OCI-LY3 (cell line): ENCODE measurements around the gene ISLR2.
A peak's percentile ranks its signal among the peaks of the same experiment; 100 is the strongest.

ENCODE experiments used
- H2AFZ ChIP-seq: fragments of 200-600, 300-600 bp; shearing (Covaris generic); 2 replicates; pipeline ENCODE4 v1.6.0; 2014; ENCODE audit warnings: antibody characterized with exemption, low read depth, low read length
- H3K27ac ChIP-seq: fragments of 200-600, 300-600 bp; sonication (generic); 2 replicates; pipeline ENCODE4 v1.5.1; 2014; ENCODE audit warnings: mild to moderate bottlenecking, low read length, moderate library complexity, mixed read lengths
- H3K27me3 ChIP-seq: fragments of 200-600, 300-600 bp; sonication (generic); 2 replicates; pipeline ENCODE4 v1.6.1; 2014; ENCODE audit warnings: low read depth, low read length, mixed read lengths
- H3K36me3 ChIP-seq: fragments of 200-600, 300-600 bp; sonication (generic); replicated peaks from 2 replicates; pipeline ENCODE3; 2014; ENCODE audit warnings: low read depth, low read length, mixed read lengths
- H3K4me1 ChIP-seq: fragments of 300-600, 200-600 bp; sonication (generic); 2 replicates; pipeline ENCODE4 v1.6.1; 2014; ENCODE audit warnings: low read length, mixed read lengths
- H3K4me2 ChIP-seq: fragments of 200-600, 300-600 bp; sonication (generic); 2 replicates; pipeline ENCODE4 v1.6.1; 2014; ENCODE audit warnings: low read length, mixed read lengths
- H3K4me3 ChIP-seq: fragments of 300-600, 200-600 bp; sonication (generic); 2 replicates; pipeline ENCODE4 v1.5.1; 2014; ENCODE audit warnings: antibody characterized with exemption, mild to moderate bottlenecking, low read length, moderate library complexity
- H3K79me2 ChIP-seq: fragments of 300-600, 200-600 bp; shearing (Covaris generic); 2 replicates; pipeline ENCODE4 v1.6.1; 2014; ENCODE audit warnings: mild to moderate bottlenecking, low read length, mixed read lengths
- H3K9ac ChIP-seq: fragments of 300-600, 200-600 bp; shearing (Covaris generic); 2 replicates; pipeline ENCODE4 v1.6.0; 2014; ENCODE audit warnings: mild to moderate bottlenecking, low read length, moderate library complexity
- H3K9me3 ChIP-seq: fragments of 200-600, 300-600 bp; shearing (Covaris generic); 2 replicates; pipeline ENCODE4 v1.6.1; 2014; ENCODE audit warnings: low read length, mixed read lengths; ENCODE audit not compliant: insufficient read depth
- H4K20me1 ChIP-seq: fragments of 200-600, 300-600 bp; sonication (generic); 2 replicates; pipeline ENCODE4 v1.6.1; 2016; ENCODE audit warnings: low read length, mixed read lengths; ENCODE audit not compliant: insufficient read depth
- EZH2phosphoT487 ChIP-seq: fragments of 200-600 bp; shearing (Covaris generic); IDR thresholded peaks from 2 replicates; pipeline ENCODE4 v1.6.1; 2018; ENCODE audit warnings: antibody characterized with exemption, mixed run types, low read depth
- TF ChIP-seq, protein P1 (sequence below): fragments of 200-600, 300-600 bp; sonication (generic); IDR thresholded peaks from 2 replicates; pipeline ENCODE4 v1.5.1; 2014; ENCODE audit warnings: antibody characterized with exemption, low read length, low read depth

The ISLR2 gene

DNA sequence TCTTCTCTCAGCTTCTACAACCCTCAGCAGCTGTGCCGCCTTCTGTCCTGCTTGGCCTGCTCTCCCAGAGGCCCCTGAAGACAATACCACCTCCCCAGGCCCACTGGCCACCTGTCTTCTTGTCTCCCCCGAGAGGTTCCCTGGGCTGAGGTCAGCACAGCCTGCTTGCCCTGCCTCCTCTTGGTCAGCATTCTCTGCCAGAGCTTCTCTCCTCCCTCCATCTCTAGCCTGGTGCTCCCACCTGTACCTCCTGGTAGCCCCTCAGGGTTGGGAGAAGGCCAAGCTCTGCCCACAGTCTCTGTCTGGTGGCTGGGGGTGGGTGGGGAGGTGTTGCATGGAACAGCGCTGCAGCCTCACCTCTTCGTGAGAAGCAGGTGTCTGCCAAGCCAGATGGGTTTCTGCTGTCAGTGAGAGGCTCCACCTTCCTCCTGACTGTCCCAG, 37.5 kb downstream of the ISLR2 start:
- peaks cover 25% of the 10 kb centered on the region; the same call in 1 of the 2 replicates for H3K27me3 ChIP-seq
- TF ChIP-seq, protein P1, sequence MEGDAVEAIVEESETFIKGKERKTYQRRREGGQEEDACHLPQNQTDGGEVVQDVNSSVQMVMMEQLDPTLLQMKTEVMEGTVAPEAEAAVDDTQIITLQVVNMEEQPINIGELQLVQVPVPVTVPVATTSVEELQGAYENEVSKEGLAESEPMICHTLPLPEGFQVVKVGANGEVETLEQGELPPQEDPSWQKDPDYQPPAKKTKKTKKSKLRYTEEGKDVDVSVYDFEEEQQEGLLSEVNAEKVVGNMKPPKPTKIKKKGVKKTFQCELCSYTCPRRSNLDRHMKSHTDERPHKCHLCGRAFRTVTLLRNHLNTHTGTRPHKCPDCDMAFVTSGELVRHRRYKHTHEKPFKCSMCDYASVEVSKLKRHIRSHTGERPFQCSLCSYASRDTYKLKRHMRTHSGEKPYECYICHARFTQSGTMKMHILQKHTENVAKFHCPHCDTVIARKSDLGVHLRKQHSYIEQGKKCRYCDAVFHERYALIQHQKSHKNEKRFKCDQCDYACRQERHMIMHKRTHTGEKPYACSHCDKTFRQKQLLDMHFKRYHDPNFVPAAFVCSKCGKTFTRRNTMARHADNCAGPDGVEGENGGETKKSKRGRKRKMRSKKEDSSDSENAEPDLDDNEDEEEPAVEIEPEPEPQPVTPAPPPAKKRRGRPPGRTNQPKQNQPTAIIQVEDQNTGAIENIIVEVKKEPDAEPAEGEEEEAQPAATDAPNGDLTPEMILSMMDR: no peak
- TF ChIP-seq EZH2phosphoT487: no peak
- H3K9me3 ChIP-seq: no peaks in the 10 kb centered on the region
- H3K9ac ChIP-seq: no peak overlapping the region
- H2AFZ ChIP-seq: no peak overlapping the region
- H3K27ac ChIP-seq: no peak overlapping the region
- H3K4me3 ChIP-seq: no peak overlapping the region
- no peaks in the 10 kb centered on the region for H3K36me3 ChIP-seq
- H3K4me1 ChIP-seq: no peaks in the 10 kb centered on the region
- H4K20me1 ChIP-seq: no peaks in the 10 kb centered on the region
- H3K79me2 ChIP-seq: no peaks in the 10 kb centered on the region
- no peak overlapping the region for H3K4me2 ChIP-seq

GRCh38 chr15:74168711-74169126, 38.3 kb downstream of the ISLR2 start:
- H4K20me1 ChIP-seq: no peaks in the 10 kb centered on the region
- H2AFZ ChIP-seq: no peak overlapping the region
- peaks cover 21% of the 10 kb centered on the region; the same call in 1 of the 2 replicates for H3K27me3 ChIP-seq
- no peaks in the 10 kb centered on the region for H3K36me3 ChIP-seq
- TF ChIP-seq EZH2phosphoT487: no peak
- TF ChIP-seq, protein P1: no peak
- H3K9me3 ChIP-seq: no peaks in the 10 kb centered on the region
- H3K27ac ChIP-seq: no peak overlapping the region
- no peak overlapping the region for H3K4me3 ChIP-seq
- no peak overlapping the region for H3K9ac ChIP-seq
- H3K4me1 ChIP-seq: no peaks in the 10 kb centered on the region
- no peak overlapping the region for H3K4me2 ChIP-seq
- H3K79me2 ChIP-seq: no peaks in the 10 kb centered on the region

- no peak overlapping the region for H3K9ac ChIP-seq
- H3K79me2 ChIP-seq: no peaks in the 10 kb centered on the region
- H3K36me3 ChIP-seq: no peaks in the 10 kb centered on the region
- H3K4me3 ChIP-seq: no peak overlapping the region
- no peak overlapping the region for H3K4me2 ChIP-seq
- 0 out of 2 replicates have a peak overlapping the region, but pooled peaks have one; percentile 15 for H2AFZ ChIP-seq
- H4K20me1 ChIP-seq: no peaks in the 10 kb centered on the region
- H3K4me1 ChIP-seq: no peaks in the 10 kb centered on the region
- no peak for TF ChIP-seq EZH2phosphoT487
- TF ChIP-seq, protein P1: no peak
- H3K9me3 ChIP-seq: no peaks in the 10 kb centered on the region
- H3K27ac ChIP-seq: no peak overlapping the region
- peaks cover 13% of the 10 kb centered on the region; the same call in 1 of the 2 replicates for H3K27me3 ChIP-seq
These were observed 39.9 kb downstream of the ISLR2 start for GRCh38 chr15:74170071-74170844.

DNA sequence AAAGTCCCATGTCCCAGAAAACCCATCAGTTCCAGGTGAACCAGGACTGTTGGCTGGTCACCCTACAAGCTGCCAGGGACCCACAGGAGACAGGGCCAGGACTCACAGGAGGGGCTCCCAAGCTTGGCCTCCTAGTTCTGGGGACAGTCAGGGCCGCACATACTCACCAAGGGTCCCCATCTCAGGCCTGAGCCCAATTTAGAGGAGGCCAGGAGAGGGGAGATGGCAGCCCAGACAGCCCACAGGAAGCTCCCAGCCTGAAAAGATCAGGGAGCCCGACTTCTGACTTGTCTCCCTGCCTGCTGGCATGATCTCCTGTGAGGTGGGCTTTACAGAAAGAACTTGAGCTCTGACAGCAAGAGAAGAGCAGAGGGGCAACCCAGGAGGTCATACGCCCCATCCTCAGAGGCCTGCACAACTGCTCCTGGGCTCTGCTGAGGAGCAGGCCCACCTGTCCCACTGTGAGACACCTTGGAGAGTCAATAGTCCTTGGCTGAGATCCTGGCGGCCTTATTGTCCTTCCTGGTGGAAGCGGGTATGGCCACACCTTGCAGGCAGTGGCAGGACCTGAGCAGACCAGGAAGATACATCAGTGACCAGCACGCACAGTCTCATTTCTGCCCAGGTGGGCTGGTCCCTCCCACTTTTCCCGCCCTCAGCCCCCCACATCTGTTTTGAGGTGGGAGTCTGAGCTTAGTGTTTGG, 40.6 kb downstream of the ISLR2 start:
- no peak overlapping the region for H3K4me2 ChIP-seq
- no peak overlapping the region for H3K9ac ChIP-seq
- H3K36me3 ChIP-seq: no peaks in the 10 kb centered on the region
- H4K20me1 ChIP-seq: no peaks in the 10 kb centered on the region
- no peak overlapping the region for H2AFZ ChIP-seq
- TF ChIP-seq, protein P1: no peak
- no peak for TF ChIP-seq EZH2phosphoT487
- no peaks in the 10 kb centered on the region for H3K79me2 ChIP-seq
- no peak overlapping the region for H3K27ac ChIP-seq
- no peak overlapping the region for H3K4me3 ChIP-seq
- no peaks in the 10 kb centered on the region for H3K4me1 ChIP-seq
- no peaks in the 10 kb centered on the region for H3K9me3 ChIP-seq
- 0 out of 2 replicates have a peak, but pooled peaks cover 7% of the 10 kb centered on the region for H3K27me3 ChIP-seq
